ENCODE measurements around the gene GPR89A. TPM values are rescaled to one million over a fixed set of nuclear protein-coding genes. Genes with fewer than 3 reads are reported as not detected.

The GPR89A gene
- total RNA-seq, 1 experiment from 2014 or later, result 27.2 TPM

DNA sequence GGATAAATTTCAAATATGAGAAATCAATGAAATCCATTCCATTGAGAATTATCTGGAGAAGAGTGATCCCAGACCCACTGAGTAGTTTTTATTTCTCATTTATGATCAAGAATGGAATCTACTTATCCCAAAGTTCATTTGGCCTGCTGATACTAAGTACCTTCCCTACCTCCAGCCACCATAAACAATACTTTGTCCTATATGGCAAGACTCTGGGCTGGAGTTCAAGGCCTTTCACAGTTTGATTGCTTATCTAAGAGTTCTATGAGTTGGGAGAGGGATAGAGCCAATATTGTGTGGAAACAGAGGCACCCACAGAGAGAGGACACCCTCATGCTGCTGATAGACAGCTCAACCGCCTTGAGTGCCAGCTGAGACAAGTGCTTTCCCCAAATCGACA lies 94.3 kb downstream of the GPR89A start (continued):
- TF ChIP-seq, protein P1, sequence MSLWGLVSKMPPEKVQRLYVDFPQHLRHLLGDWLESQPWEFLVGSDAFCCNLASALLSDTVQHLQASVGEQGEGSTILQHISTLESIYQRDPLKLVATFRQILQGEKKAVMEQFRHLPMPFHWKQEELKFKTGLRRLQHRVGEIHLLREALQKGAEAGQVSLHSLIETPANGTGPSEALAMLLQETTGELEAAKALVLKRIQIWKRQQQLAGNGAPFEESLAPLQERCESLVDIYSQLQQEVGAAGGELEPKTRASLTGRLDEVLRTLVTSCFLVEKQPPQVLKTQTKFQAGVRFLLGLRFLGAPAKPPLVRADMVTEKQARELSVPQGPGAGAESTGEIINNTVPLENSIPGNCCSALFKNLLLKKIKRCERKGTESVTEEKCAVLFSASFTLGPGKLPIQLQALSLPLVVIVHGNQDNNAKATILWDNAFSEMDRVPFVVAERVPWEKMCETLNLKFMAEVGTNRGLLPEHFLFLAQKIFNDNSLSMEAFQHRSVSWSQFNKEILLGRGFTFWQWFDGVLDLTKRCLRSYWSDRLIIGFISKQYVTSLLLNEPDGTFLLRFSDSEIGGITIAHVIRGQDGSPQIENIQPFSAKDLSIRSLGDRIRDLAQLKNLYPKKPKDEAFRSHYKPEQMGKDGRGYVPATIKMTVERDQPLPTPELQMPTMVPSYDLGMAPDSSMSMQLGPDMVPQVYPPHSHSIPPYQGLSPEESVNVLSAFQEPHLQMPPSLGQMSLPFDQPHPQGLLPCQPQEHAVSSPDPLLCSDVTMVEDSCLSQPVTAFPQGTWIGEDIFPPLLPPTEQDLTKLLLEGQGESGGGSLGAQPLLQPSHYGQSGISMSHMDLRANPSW (CRISPR knock-in tag; conservative IDR thresholded peaks at IDR 0.05; ENCODE audit: low read depth), result no peak
- no peak for TF ChIP-seq ZNF423 (CRISPR knock-in tag; IDR thresholded peaks at IDR 0.05)
- TF ChIP-seq, protein P2, sequence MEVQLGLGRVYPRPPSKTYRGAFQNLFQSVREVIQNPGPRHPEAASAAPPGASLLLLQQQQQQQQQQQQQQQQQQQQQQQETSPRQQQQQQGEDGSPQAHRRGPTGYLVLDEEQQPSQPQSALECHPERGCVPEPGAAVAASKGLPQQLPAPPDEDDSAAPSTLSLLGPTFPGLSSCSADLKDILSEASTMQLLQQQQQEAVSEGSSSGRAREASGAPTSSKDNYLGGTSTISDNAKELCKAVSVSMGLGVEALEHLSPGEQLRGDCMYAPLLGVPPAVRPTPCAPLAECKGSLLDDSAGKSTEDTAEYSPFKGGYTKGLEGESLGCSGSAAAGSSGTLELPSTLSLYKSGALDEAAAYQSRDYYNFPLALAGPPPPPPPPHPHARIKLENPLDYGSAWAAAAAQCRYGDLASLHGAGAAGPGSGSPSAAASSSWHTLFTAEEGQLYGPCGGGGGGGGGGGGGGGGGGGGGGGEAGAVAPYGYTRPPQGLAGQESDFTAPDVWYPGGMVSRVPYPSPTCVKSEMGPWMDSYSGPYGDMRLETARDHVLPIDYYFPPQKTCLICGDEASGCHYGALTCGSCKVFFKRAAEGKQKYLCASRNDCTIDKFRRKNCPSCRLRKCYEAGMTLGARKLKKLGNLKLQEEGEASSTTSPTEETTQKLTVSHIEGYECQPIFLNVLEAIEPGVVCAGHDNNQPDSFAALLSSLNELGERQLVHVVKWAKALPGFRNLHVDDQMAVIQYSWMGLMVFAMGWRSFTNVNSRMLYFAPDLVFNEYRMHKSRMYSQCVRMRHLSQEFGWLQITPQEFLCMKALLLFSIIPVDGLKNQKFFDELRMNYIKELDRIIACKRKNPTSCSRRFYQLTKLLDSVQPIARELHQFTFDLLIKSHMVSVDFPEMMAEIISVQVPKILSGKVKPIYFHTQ (CRISPR knock-in tag; IDR thresholded peaks at IDR 0.05), result no peak
- TF ChIP-seq, protein P3, sequence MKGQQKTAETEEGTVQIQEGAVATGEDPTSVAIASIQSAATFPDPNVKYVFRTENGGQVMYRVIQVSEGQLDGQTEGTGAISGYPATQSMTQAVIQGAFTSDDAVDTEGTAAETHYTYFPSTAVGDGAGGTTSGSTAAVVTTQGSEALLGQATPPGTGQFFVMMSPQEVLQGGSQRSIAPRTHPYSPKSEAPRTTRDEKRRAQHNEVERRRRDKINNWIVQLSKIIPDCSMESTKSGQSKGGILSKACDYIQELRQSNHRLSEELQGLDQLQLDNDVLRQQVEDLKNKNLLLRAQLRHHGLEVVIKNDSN (CRISPR knock-in tag; IDR thresholded peaks at IDR 0.05), result no peak

DNA sequence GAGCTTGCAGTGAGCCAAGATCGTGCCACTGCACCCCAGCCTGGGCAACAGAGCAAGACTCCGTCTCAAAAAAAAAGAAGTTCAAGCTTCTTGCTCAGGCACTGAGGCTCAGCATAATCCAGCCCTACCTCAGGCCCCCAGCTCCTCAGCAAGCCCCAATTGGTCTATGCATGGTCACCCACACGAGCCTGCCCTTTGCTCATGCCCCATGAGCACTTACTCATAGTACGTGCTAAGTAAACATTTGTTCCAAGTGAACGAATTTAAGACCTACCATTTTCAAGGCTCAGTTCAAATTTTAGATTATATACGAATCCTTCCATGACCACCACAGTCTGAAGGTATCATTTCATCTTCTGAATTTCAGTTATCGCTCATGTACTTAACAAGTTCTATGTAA lies 95.0 kb downstream of the GPR89A start:
- Mint-ChIP-seq H3K4me1 (peaks cover 11% of the 10 kb centered on the region), H3K4me3 (no peak overlapping the region), H3K27me3 (ENCODE audit: low read depth) (no peaks in the 10 kb centered on the region; the same call in 1 of the 2 replicates), H3K36me3 (no peaks in the 10 kb centered on the region), H3K9me3 (no peaks in the 10 kb centered on the region), H3K27ac (no peak overlapping the region)
- DNase-seq (ENCODE audit: low spot score) (no peak), ATAC-seq (no peak)
- ChIA-PET POLR2A (interaction anchor here (0.7 kb wide), 1 partner anchor 54 kb away, joined by 3 read pairs; no protein-coding TSS in a partner anchor), CTCF (interaction anchor here (0.9 kb wide), 1 partner anchor 18 kb away, joined by 3 read pairs; no protein-coding TSS in a partner anchor)
- no peak for TF ChIP-seq ZNF317 (CRISPR knock-in tag; IDR thresholded peaks at IDR 0.05; ENCODE audit: borderline replicate concordance, low read depth)

DNA sequence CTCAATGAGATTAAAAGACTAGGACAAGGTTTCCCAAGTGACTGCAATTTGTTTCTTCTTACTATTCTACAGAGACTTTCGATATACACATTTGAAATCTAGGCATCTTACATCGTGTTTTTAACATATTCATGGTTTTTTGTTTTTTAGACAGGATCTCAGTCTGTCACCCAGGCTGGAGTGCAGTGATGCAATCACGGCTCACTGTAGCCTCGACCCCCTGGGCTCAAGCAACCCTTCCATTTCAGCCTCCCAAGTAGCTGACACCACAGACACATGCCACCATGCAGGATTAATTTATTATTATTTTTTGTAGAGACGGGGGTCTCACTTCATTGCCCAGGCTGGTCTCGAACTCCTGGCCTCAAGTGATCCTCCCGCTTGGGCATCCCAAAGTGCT lies 97.8 kb downstream of the GPR89A start:
- Mint-ChIP-seq H3K27ac (no peak overlapping the region), H3K27me3 (ENCODE audit: low read depth) (no peaks in the 10 kb centered on the region; the same call in 1 of the 2 replicates), H3K9me3 (peaks cover 4% of the 10 kb centered on the region; the same call in 1 of the 2 replicates), H3K36me3 (no peaks in the 10 kb centered on the region), H3K4me1 (peaks cover 16% of the 10 kb centered on the region), H3K4me3 (no peak overlapping the region)
- DNase-seq (ENCODE audit: low spot score) (no peak), ATAC-seq (no peak)
- CTCF ChIA-PET, result no interaction called here
- POLR2A ChIA-PET, result no interaction called here
- no peak for TF ChIP-seq TEAD1 (CRISPR knock-in tag; IDR thresholded peaks at IDR 0.05)

DNA sequence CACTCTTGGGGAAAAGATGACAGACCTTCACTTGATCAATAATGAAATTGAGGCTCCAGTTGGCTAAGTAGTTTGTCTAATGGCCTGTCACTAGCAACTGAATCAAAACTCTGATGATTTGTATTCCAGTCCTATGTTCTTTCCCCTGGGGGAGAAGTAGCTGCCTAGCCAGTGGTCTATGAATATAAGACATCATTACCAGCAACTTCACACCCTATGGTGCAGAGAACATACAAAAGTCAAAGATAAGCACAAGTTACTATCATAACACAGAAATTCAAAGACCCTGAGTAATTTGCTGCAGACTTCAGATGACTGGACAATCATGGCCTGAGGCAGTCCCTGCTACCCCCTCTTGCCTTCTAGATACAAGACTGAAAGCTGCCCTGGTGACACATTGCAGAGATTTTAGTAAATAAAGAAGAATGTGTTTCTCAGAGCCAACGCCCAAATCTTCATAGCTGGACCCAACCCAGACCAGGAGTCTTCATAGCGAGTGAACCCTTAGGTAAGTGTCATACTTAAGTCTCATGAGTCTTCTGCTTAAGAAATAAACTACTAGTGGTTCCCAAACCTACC lies 98.4 kb downstream of the GPR89A start:
- ATAC-seq, result no peak
- ChIA-PET POLR2A (no interaction called here), CTCF (no interaction called here)
- DNase-seq (ENCODE audit: low spot score), result no peak
- Mint-ChIP-seq H3K36me3 (no peaks in the 10 kb centered on the region), H3K4me3 (no peak overlapping the region), H3K27me3 (ENCODE audit: low read depth) (no peaks in the 10 kb centered on the region; the same call in 1 of the 2 replicates), H3K27ac (no peak overlapping the region), H3K4me1 (peaks cover 16% of the 10 kb centered on the region), H3K9me3 (peaks cover 4% of the 10 kb centered on the region; the same call in 1 of the 2 replicates)
- TF ChIP-seq, protein P4, sequence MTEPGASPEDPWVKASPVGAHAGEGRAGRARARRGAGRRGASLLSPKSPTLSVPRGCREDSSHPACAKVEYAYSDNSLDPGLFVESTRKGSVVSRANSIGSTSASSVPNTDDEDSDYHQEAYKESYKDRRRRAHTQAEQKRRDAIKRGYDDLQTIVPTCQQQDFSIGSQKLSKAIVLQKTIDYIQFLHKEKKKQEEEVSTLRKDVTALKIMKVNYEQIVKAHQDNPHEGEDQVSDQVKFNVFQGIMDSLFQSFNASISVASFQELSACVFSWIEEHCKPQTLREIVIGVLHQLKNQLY (CRISPR knock-in tag; IDR thresholded peaks at IDR 0.05), result no peak
- TF ChIP-seq PRRX2 (CRISPR knock-in tag; IDR thresholded peaks at IDR 0.05) (no peak), JUN (CRISPR knock-in tag; IDR thresholded peaks at IDR 0.05) (no peak), TEAD4 (CRISPR knock-in tag; IDR thresholded peaks at IDR 0.05) (no peak)
- TF ChIP-seq, protein P5, sequence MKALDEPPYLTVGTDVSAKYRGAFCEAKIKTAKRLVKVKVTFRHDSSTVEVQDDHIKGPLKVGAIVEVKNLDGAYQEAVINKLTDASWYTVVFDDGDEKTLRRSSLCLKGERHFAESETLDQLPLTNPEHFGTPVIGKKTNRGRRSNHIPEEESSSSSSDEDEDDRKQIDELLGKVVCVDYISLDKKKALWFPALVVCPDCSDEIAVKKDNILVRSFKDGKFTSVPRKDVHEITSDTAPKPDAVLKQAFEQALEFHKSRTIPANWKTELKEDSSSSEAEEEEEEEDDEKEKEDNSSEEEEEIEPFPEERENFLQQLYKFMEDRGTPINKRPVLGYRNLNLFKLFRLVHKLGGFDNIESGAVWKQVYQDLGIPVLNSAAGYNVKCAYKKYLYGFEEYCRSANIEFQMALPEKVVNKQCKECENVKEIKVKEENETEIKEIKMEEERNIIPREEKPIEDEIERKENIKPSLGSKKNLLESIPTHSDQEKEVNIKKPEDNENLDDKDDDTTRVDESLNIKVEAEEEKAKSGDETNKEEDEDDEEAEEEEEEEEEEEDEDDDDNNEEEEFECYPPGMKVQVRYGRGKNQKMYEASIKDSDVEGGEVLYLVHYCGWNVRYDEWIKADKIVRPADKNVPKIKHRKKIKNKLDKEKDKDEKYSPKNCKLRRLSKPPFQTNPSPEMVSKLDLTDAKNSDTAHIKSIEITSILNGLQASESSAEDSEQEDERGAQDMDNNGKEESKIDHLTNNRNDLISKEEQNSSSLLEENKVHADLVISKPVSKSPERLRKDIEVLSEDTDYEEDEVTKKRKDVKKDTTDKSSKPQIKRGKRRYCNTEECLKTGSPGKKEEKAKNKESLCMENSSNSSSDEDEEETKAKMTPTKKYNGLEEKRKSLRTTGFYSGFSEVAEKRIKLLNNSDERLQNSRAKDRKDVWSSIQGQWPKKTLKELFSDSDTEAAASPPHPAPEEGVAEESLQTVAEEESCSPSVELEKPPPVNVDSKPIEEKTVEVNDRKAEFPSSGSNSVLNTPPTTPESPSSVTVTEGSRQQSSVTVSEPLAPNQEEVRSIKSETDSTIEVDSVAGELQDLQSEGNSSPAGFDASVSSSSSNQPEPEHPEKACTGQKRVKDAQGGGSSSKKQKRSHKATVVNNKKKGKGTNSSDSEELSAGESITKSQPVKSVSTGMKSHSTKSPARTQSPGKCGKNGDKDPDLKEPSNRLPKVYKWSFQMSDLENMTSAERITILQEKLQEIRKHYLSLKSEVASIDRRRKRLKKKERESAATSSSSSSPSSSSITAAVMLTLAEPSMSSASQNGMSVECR (CRISPR knock-in tag; IDR thresholded peaks at IDR 0.05; ENCODE audit: borderline replicate concordance), result no peak
- TF ChIP-seq, protein P6, sequence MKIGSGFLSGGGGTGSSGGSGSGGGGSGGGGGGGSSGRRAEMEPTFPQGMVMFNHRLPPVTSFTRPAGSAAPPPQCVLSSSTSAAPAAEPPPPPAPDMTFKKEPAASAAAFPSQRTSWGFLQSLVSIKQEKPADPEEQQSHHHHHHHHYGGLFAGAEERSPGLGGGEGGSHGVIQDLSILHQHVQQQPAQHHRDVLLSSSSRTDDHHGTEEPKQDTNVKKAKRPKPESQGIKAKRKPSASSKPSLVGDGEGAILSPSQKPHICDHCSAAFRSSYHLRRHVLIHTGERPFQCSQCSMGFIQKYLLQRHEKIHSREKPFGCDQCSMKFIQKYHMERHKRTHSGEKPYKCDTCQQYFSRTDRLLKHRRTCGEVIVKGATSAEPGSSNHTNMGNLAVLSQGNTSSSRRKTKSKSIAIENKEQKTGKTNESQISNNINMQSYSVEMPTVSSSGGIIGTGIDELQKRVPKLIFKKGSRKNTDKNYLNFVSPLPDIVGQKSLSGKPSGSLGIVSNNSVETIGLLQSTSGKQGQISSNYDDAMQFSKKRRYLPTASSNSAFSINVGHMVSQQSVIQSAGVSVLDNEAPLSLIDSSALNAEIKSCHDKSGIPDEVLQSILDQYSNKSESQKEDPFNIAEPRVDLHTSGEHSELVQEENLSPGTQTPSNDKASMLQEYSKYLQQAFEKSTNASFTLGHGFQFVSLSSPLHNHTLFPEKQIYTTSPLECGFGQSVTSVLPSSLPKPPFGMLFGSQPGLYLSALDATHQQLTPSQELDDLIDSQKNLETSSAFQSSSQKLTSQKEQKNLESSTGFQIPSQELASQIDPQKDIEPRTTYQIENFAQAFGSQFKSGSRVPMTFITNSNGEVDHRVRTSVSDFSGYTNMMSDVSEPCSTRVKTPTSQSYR (CRISPR knock-in tag; IDR thresholded peaks at IDR 0.05), result no peak

Data from WTC11 (cell line).